ENCODE measurements around the gene ROCK2. TPM values are rescaled to one million over a fixed set of nuclear protein-coding genes. Genes with fewer than 3 reads are reported as not detected.

ROCK2 gene
- total and polyA plus RNA-seq, 2 of the 13 experiments (the other 11 are each of a cell fraction or from before 2014, with no cell fraction given) = 38.1 to 119 TPM

GRCh38 chr2:11155381-11156035 is 188.9 kb downstream of the ROCK2 start, which contains the start of gene SLC66A3 (continued):
- TF ChIP-seq CHD2 (IDR thresholded peaks at IDR 0.05; ENCODE audit: low read depth, low read length) (no peak), ZFX (CRISPR knock-in tag; IDR thresholded peaks at IDR 0.05; ENCODE audit: low read depth) (peak; percentile 80), PREB (CRISPR knock-in tag; IDR thresholded peaks at IDR 0.05) (no peak), NFYC (CRISPR knock-in tag; IDR thresholded peaks at IDR 0.05) (no peak; the same call in 1 of the 2 replicates), ZNF772 (CRISPR knock-in tag; IDR thresholded peaks at IDR 0.05) (peak; percentile 88; the same call in 1 of the 2 replicates), GPN1 (CRISPR knock-in tag; IDR thresholded peaks at IDR 0.05; ENCODE audit: borderline replicate concordance) (no peak), ZBTB38 (CRISPR knock-in tag; IDR thresholded peaks at IDR 0.05) (0 out of 2 replicates have a peak, but pooled peaks have one; percentile 32), ATF2 (CRISPR knock-in tag; IDR thresholded peaks at IDR 0.05) (no peak), NPAS2 (CRISPR knock-in tag; IDR thresholded peaks at IDR 0.05; ENCODE audit: borderline replicate concordance) (no peak), MAFK (conservative IDR thresholded peaks at IDR 0.05 in 1 of 2, IDR thresholded peaks at IDR 0.05 in 1 of 2; ENCODE audit: low read length in 2 of 2) (no peak), ZNF510 (CRISPR knock-in tag; IDR thresholded peaks at IDR 0.05; ENCODE audit: low read depth) (no peak), ZBTB2 (CRISPR knock-in tag; IDR thresholded peaks at IDR 0.05; ENCODE audit: low read depth) (peak; percentile 73), ZNF775 (CRISPR knock-in tag; IDR thresholded peaks at IDR 0.05; ENCODE audit: borderline replicate concordance) (no peak), HMG20B (CRISPR knock-in tag; conservative IDR thresholded peaks at IDR 0.05) (no peak), MLX (CRISPR knock-in tag; IDR thresholded peaks at IDR 0.05) (no peak), TP53 (CRISPR knock-in tag; conservative IDR thresholded peaks at IDR 0.05) (no peak), ZNF563 (CRISPR knock-in tag; IDR thresholded peaks at IDR 0.05) (peak; percentile 92; the same call in 1 of the 2 replicates), ZSCAN5A (CRISPR knock-in tag; IDR thresholded peaks at IDR 0.05; ENCODE audit: borderline replicate concordance) (no peak), MXD4 (CRISPR knock-in tag; IDR thresholded peaks at IDR 0.05) (peak; percentile 47; the same call in 1 of the 2 replicates), HOXA7 (CRISPR knock-in tag; IDR thresholded peaks at IDR 0.05) (no peak), JUN (CRISPR knock-in tag; IDR thresholded peaks at IDR 0.05) (no peak), FOXP4 (CRISPR knock-in tag; IDR thresholded peaks at IDR 0.05) (no peak)

Data from HepG2 (cell line).